NCI-H524 (cell line): ENCODE data around the gene NETO1.
A peak's percentile ranks its signal among the peaks of the same experiment; 100 is the strongest.

Experiments used
- DNase-seq, 2 experiments: peaks; one replicate each; lab custom pipeline; 2025; lab: John Stamatoyannopoulos, UW

NETO1 gene, protein sequence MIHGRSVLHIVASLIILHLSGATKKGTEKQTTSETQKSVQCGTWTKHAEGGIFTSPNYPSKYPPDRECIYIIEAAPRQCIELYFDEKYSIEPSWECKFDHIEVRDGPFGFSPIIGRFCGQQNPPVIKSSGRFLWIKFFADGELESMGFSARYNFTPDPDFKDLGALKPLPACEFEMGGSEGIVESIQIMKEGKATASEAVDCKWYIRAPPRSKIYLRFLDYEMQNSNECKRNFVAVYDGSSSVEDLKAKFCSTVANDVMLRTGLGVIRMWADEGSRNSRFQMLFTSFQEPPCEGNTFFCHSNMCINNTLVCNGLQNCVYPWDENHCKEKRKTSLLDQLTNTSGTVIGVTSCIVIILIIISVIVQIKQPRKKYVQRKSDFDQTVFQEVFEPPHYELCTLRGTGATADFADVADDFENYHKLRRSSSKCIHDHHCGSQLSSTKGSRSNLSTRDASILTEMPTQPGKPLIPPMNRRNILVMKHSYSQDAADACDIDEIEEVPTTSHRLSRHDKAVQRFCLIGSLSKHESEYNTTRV

GRCh38 chr18:72867746-72868584, at the start of gene NETO1:
Gene NETO1, minus strand, starts transcription at chr18:72867987. Its CDS starts 696 bp downstream, at chr18:72867291.
- peak in 1 of 2 experiments; percentile 47 for DNase-seq

DNA sequence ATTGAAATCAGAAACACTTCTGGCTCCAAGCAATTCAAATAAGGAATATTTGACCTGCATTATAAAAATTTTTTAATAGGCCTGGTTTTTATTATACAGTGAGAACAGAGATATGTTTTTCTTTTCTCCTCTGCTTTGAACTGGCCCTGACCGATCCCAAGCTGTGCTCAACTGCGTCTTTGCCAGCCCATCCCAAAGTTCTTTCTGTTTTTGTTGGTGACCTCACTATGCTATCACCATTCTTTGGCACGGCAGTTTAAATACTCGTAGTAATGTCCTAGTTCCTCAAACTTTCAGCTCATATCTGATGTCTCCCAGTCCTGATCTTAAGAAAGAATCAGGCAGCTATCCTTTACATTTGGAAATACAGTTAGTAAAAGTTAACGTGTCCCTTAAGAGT, 42.3 kb upstream of the NETO1 start:
- DNase-seq: no peak

DNA sequence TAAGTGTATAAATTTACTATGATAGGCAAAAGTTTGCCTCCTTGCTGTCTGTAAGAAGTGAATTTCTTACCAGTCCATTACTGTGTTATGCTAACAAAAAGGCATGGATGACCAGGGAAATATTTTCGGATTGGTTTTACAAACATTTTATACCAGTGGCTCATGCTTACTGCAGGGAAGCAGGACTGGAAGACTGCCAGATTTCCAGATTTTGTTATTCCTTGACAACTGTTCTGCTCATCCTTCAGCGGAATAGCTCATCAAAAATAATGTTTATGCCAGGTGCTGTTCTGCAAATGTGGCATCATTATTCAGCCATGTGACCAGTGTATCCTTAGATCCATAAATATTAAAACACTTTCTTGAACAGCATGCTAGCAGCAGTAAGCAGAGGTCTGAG, 40.4 kb upstream of the NETO1 start:
- peak; percentile 27 to 75 for DNase-seq

GRCh38 chr18:72903033-72903432, 35.2 kb upstream of the NETO1 start:
- DNase-seq: no peak

DNA sequence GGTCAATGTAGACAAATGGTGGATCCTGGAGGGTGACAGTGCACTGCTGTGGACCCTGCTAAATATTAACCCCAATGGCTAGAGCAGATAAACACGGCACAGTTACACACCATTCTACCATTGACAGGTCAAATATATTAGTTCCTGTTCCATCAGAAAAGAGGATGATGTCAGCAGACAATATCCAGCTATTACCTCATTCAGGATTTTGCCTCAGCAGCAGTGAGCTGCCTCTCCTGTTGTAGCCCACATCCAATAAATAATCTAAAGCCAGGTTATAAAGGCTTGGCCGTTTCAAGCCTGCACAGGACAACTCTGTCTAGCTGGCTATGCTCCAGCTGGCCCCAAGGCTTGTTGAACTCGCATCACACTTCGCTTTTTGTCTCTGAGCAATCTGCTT, 31.6 kb upstream of the NETO1 start:
- DNase-seq: no peak

DNA sequence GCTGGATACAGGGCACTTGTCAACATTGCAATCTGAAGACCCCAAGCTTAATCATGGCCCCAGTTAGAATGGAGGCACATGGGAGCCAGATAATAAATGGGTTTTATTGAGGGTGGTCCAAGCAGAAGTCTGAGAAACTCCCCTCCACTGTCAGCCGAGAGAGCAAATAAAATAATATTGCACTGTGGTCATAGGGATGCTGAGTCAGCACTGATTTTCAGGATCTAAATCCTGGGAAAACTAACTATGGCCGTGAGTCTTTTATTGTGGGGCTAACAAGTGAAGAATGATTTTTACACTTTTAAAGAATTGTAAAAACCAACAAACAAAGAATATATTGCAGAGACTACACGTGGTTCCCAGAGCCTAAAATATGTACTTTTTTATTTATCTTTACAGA, 31.1 kb upstream of the NETO1 start:
- DNase-seq: no peak

DNA sequence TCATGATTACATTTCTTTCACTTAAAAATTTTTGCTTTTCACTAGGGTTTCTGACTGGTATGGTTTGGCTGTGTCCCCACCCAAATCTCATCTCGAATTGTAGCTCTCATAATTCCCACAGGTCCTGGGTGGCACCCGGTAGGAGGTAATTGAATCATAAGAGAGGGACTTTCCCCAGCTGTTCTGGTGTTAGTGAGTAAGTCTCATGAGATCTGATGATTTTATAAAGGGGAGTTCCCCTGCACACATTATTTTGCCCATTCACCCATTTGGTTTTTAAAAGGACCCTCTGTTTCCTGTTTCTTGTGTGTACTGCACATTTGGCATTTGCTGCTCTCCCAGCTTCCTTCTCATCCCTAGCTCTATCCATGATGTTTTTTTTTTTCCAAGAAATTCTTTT, 27.8 kb upstream of the NETO1 start:
- DNase-seq: no peak

DNA sequence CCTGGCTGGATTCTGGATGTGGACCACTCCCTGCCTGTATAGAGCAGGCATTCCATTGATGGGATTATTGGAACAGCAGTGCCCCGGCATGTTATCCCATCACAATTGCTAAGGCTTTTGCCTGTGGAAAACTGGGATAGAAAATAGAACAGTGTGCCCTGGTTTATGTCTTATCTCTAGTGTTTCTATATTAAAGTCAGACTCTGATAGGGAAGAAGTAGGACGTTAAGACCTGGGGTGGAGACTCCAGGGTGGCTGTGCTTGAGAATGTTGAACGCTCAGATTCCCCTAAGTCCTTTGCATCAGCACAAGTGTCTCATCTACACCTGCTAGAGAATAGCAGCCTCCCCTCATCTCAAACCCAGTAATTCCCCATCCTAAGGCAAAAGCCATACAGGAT, 10.8 kb upstream of the NETO1 start:
- no peak for DNase-seq

DNA sequence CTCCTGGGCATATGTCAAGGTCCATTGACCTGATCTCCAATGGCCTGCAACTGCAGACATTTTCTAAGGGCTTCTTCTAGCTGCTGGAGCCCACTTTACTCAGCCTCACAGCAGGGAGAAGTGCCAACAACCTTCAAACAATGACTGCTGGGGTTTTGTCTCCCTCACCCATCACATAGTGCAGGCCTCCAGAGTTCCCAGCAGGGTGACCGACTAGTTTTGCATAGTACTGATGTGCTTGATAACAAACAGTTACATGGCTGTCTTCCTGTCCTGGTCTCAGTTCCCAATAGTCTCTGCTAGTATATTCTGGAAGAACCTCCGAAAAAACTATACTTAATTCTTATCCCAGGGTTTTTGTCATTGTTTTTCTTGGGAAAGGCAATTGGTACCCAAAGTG, 10.4 kb upstream of the NETO1 start:
- no peak for DNase-seq

DNA sequence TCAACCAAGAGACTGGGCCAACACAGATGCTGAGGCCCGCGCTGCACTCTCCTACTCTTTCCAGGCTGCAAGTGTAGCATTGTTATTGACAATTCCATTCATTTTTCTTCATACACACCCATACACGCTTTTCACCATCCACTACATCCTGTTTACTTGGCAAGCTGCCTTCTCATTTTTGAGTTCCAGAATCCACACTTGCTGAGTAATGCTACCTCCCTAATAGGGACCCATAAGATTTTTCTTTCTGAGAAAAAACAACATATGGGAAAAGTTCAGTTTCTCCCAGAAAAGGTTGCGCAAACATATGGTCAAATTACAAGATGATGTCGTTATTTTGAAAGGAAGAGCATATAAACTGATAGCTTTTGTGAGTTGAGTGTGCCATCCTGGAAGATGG, 3.3 kb upstream of the NETO1 start:
- no peak for DNase-seq

GRCh38 chr18:72869226-72870185, 1.7 kb upstream of the NETO1 start:
- DNase-seq: peak in 1 of 2 experiments; percentile 17

GRCh38 chr18:72868585-72869225, 918 bp upstream of the NETO1 start:
- DNase-seq: peak in 1 of 2 experiments; percentile 29

GRCh38 chr18:72866901-72867745, 664 bp downstream of the NETO1 start:
- peak in 1 of 2 experiments; percentile 62 for DNase-seq

GRCh38 chr18:72866442-72866900, 1.3 kb downstream of the NETO1 start:
- no peak for DNase-seq

- DNase-seq: no peak
These were observed 4.0 kb downstream of the NETO1 start for GRCh38 chr18:72863754-72864153.

DNA sequence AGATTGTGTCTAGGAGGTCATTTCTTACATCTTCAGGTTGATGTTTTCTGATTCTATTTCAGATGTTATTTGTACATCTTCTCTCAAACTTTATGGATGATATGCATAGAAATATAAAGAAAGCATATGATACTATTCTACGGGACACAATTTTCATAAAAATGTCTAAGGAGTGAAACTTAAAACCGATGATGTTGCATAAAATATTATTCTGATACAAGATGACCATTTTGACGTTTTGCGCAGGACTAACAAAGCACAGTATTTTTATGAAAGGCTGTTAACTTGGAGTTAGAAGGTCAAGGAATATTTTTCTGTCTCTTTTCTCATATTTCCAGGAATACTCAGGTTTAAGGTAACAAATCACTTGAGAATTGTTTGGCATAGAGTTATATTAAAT, 8.7 kb downstream of the NETO1 start:
- DNase-seq: no peak

DNA sequence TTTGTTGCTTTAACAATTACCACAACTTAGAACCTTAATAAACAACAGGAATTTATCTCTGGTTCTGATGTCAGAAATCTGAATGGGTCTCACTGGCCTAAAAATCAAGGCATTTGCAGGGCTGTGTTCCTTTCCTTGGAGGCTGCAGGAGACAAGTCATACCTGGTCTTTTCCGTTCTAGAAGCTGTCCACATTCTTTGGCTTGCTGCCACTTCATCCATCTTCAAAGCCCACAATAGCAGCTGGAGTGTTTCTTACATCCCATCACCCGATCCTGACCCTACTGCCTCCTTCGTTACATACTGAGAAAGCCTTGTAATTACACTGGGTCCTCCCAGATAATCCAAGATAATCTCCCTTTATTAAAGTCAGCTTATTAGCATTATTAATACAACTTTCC, 18.1 kb downstream of the NETO1 start:
- DNase-seq: peak; percentile 18 to 26

- no peak for DNase-seq
These were observed 19.1 kb downstream of the NETO1 start for GRCh38 chr18:72848503-72849237.

- DNase-seq: no peak
These were observed 20.0 kb downstream of the NETO1 start for GRCh38 chr18:72847771-72848170.
